ENCODE data around the gene IQGAP2. TPM values are rescaled to one million over a fixed set of nuclear protein-coding genes. Genes with fewer than 3 reads are reported as not detected.

The IQGAP2 gene
- total RNA-seq, 1 donor from 2014 or later, result 8.8 TPM

GRCh38 chr5:76532052-76532451, 129.0 kb downstream of the IQGAP2 start:
- H3K27me3 Mint-ChIP-seq (ENCODE audit: unreplicated experiment), result no peaks in the 10 kb centered on the region
- no peak overlapping the region for H3K27ac Mint-ChIP-seq (ENCODE audit: unreplicated experiment)
- no peaks in the 10 kb centered on the region for H3K36me3 Mint-ChIP-seq (ENCODE audit: unreplicated experiment)

GRCh38 chr5:76532973-76533372, 129.9 kb downstream of the IQGAP2 start:
- no peak for DNase-seq (ENCODE audit: extremely low spot score, unreplicated experiment)
- Mint-ChIP-seq H3K27ac (ENCODE audit: unreplicated experiment) (no peak overlapping the region), H3K9me3 (ENCODE audit: unreplicated experiment) (no peaks in the 10 kb centered on the region), H3K4me1 (ENCODE audit: unreplicated experiment) (peaks cover 8% of the 10 kb centered on the region), H3K4me3 (ENCODE audit: unreplicated experiment) (no peak overlapping the region), H3K27me3 (ENCODE audit: unreplicated experiment) (no peaks in the 10 kb centered on the region), H3K36me3 (ENCODE audit: unreplicated experiment) (no peaks in the 10 kb centered on the region)
- no peak for TF ChIP-seq CTCF (IDR thresholded peaks at IDR 0.05)

More at GRCh38 chr5:76532052-76532451, 129.0 kb downstream of the IQGAP2 start:
- no peak for DNase-seq (ENCODE audit: extremely low spot score, unreplicated experiment)
- H3K9me3 Mint-ChIP-seq (ENCODE audit: unreplicated experiment), result no peaks in the 10 kb centered on the region
- TF ChIP-seq CTCF (IDR thresholded peaks at IDR 0.05), result no peak
- peaks cover 13% of the 10 kb centered on the region for H3K4me1 Mint-ChIP-seq (ENCODE audit: unreplicated experiment)
- no peak overlapping the region for H3K4me3 Mint-ChIP-seq (ENCODE audit: unreplicated experiment)

- Mint-ChIP-seq H3K27ac (ENCODE audit: unreplicated experiment) (no peak overlapping the region), H3K27me3 (ENCODE audit: unreplicated experiment) (peaks cover 4% of the 10 kb centered on the region), H3K9me3 (ENCODE audit: unreplicated experiment) (no peaks in the 10 kb centered on the region), H3K36me3 (ENCODE audit: unreplicated experiment) (no peaks in the 10 kb centered on the region), H3K4me1 (ENCODE audit: unreplicated experiment) (peaks cover 5% of the 10 kb centered on the region), H3K4me3 (ENCODE audit: unreplicated experiment) (no peak overlapping the region)
- TF ChIP-seq CTCF (IDR thresholded peaks at IDR 0.05), result no peak
- no peak for DNase-seq (ENCODE audit: extremely low spot score, unreplicated experiment)
Observed at GRCh38 chr5:76535577-76535976, 132.5 kb downstream of the IQGAP2 start.

GRCh38 chr5:76537073-76537543, 134.0 kb downstream of the IQGAP2 start:
- Mint-ChIP-seq H3K4me1 (ENCODE audit: unreplicated experiment) (peaks cover 2% of the 10 kb centered on the region), H3K9me3 (ENCODE audit: unreplicated experiment) (no peaks in the 10 kb centered on the region), H3K36me3 (ENCODE audit: unreplicated experiment) (no peaks in the 10 kb centered on the region), H3K4me3 (ENCODE audit: unreplicated experiment) (no peak overlapping the region), H3K27ac (ENCODE audit: unreplicated experiment) (no peak overlapping the region), H3K27me3 (ENCODE audit: unreplicated experiment) (peaks cover 4% of the 10 kb centered on the region)
- TF ChIP-seq CTCF (IDR thresholded peaks at IDR 0.05), result no peak
- no peak for DNase-seq (ENCODE audit: extremely low spot score, unreplicated experiment)

GRCh38 chr5:76542241-76542640, 139.2 kb downstream of the IQGAP2 start:
- no peak for DNase-seq (ENCODE audit: extremely low spot score, unreplicated experiment)
- Mint-ChIP-seq H3K36me3 (ENCODE audit: unreplicated experiment) (no peaks in the 10 kb centered on the region), H3K9me3 (ENCODE audit: unreplicated experiment) (no peaks in the 10 kb centered on the region), H3K27ac (ENCODE audit: unreplicated experiment) (no peak overlapping the region), H3K4me3 (ENCODE audit: unreplicated experiment) (no peak overlapping the region), H3K27me3 (ENCODE audit: unreplicated experiment) (peaks cover 4% of the 10 kb centered on the region), H3K4me1 (ENCODE audit: unreplicated experiment) (peaks cover under 1% of the 10 kb centered on the region)
- no peak for TF ChIP-seq CTCF (IDR thresholded peaks at IDR 0.05)
